Kidney (tissue), 14 donors: ENCODE results near the gene FAM20C. TPM values are rescaled to one million over a fixed set of nuclear protein-coding genes. Genes with fewer than 3 reads are reported as not detected.
A peak's percentile ranks its signal among the peaks of the same experiment; 100 is the strongest.

Experiments used
- DNase-seq, 5 donors: peaks; one replicate each; pipeline ENCODE4 v3.0.0-alpha.2; 2013 to 2020
- FAIRE-seq: peaks from 2 replicates; lab custom pipeline; 2012; peaks lifted over from hg19 to GRCh38; lab: Jason Lieb, UNC
- H3K27ac ChIP-seq, 2 donors: one replicate each; pipeline ENCODE4 v1.7.0; 2013; ENCODE audit warnings: low read depth in 2 of 2, low read length in 2 of 2, inconsistent platforms in 1 of 2
- H3K27me3 ChIP-seq: one replicate; pipeline ENCODE4 v1.7.1; 2013; ENCODE audit warnings: low read length, inconsistent platforms; ENCODE audit not compliant: control insufficient read depth, insufficient read depth
- H3K36me3 ChIP-seq, 3 donors: one replicate each; pipeline versions ENCODE4 v1.7.0 to v1.7.1; 2013; ENCODE audit warnings: low read length in 3 of 3, control low read depth in 1 of 3, inconsistent platforms in 1 of 3; ENCODE audit not compliant: insufficient read depth in 3 of 3, control insufficient read depth in 2 of 3
- H3K4me1 ChIP-seq, 3 donors: one replicate each; pipeline versions ENCODE4 v1.7.0 to v1.7.1; 2013; ENCODE audit warnings: low read length in 3 of 3, inconsistent platforms in 1 of 3, low read depth in 1 of 3; ENCODE audit not compliant: control insufficient read depth in 2 of 3, insufficient read depth in 2 of 3
- H3K4me3 ChIP-seq, 3 donors: one replicate each; pipeline versions ENCODE4 v1.7.0 to v1.8.1; 2013; ENCODE audit warnings: low read length in 3 of 3, control low read depth in 1 of 3, inconsistent platforms in 1 of 3
- H3K9ac ChIP-seq, 3 donors: one replicate each; pipeline versions ENCODE4 v1.7.0 to v1.7.1; 2013; ENCODE audit warnings: low read length in 3 of 3, control low read depth in 1 of 3, inconsistent platforms in 1 of 3
- H3K9me3 ChIP-seq, 3 donors: one replicate each; pipeline versions ENCODE4 v1.7.0 to v1.7.1; 2013; ENCODE audit warnings: low read length in 3 of 3, control low read depth in 1 of 3, inconsistent platforms in 1 of 3; ENCODE audit not compliant: control insufficient read depth in 2 of 3, insufficient read depth in 1 of 3
- intact Hi-C: fragments of 100-400 bp; cut with DNase I; formaldehyde crosslinking; loops from one replicate; pipeline ENCODE4 v1.11.1; 2022
- polyA plus RNA-seq: library from polyadenylated mRNA; stranded (reverse); fragments of 350-450 nt; fragmentation: Illumina TruSeq; extraction: RNeasy Lipid Tissue Mini Kit (QIAGEN cat#74804); gene quantifications from one replicate; pipeline ENCODE4 v1.2.3, GENCODE V29; 2014; ENCODE audit warnings: low read depth, low replicate concordance; ENCODE audit not compliant: insufficient read depth
- total RNA-seq: library from RNA; stranded (reverse); fragmentation: NEBNext Ultra II Directional; extraction: Animal tissue kit (Norgen Biotek cat#: 25700); gene quantifications from one replicate; pipeline ENCODE4 v1.2.1, GENCODE V29; 2021
- TF ChIP-seq, protein P1 (sequence below): IDR thresholded peaks from 3 replicates; pipeline ENCODE4 v1.5.1; 2012; ENCODE audit warnings: mild to moderate bottlenecking, moderate library complexity, borderline replicate concordance; ENCODE audit not compliant: insufficient read depth; ENCODE audit errors: extremely low read depth
- donor health status: control.
- donor health status: control.
- donor health status: control.
- donor health status: control.
- donor health status: control.
- donor health status: DM: yes; HTN: yes; CAD: no.
- donor health status: Normal renal cell carcinoma (clear cell type).

Gene FAM20C
- total and polyA plus RNA-seq, 2 donors from 2014 or later: 84.9 to 114 TPM

DNA sequence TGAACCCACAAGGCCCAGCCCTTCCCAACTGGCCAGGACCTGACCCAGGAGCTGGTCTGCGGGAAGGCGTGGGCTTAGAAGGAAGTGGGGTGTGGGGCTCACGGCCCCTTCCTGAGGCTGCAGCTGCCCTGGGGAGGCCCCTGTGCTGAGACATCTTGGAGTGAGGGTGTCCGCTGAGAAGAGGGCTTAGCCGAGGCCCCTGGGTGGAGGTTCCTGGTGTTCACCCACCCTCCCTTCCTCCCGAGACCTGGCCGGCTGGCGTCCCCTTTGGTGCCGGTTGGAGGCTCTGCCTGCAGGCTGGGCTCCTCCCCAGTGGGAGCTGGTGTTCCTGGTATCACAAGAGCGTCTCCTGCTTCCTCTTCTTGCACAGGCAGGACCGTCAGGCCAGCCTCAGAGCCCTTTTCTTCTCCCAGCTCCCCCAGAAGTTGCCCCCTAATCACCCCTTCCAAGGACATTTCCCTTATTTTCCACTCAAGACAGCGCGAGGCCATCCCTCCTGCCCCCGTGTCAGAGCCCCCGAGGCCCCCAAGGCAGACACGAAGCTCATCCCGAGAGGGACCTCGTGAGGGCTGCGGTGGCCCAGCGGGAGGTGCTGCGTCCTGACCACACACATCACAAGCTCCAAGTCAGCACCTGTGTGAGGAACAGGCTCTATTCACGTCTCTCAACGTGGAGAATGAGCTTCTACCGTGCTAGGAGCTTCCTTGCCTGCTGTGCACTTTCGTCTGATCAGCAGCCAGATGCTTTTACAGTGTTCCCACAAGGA lies 25.1 kb upstream of the FAM20C start:
- DNase-seq (peak in 1 of 5 donors; percentile 74), FAIRE-seq (no peak)
- Histone ChIP-seq H3K4me1 (peaks cover 0 to 14% (median 9%) of the 10 kb centered on the region in 3 donors), H3K9me3 (no peaks in the 10 kb centered on the region), H3K36me3 (no peaks in the 10 kb centered on the region), H3K27ac (no peak overlapping the region), H3K27me3 (no peaks in the 10 kb centered on the region), H3K9ac (no peak overlapping the region), H3K4me3 (no peak overlapping the region)
- intact Hi-C loops: no loop called here
- TF ChIP-seq, protein P1, sequence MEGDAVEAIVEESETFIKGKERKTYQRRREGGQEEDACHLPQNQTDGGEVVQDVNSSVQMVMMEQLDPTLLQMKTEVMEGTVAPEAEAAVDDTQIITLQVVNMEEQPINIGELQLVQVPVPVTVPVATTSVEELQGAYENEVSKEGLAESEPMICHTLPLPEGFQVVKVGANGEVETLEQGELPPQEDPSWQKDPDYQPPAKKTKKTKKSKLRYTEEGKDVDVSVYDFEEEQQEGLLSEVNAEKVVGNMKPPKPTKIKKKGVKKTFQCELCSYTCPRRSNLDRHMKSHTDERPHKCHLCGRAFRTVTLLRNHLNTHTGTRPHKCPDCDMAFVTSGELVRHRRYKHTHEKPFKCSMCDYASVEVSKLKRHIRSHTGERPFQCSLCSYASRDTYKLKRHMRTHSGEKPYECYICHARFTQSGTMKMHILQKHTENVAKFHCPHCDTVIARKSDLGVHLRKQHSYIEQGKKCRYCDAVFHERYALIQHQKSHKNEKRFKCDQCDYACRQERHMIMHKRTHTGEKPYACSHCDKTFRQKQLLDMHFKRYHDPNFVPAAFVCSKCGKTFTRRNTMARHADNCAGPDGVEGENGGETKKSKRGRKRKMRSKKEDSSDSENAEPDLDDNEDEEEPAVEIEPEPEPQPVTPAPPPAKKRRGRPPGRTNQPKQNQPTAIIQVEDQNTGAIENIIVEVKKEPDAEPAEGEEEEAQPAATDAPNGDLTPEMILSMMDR: no peak

DNA sequence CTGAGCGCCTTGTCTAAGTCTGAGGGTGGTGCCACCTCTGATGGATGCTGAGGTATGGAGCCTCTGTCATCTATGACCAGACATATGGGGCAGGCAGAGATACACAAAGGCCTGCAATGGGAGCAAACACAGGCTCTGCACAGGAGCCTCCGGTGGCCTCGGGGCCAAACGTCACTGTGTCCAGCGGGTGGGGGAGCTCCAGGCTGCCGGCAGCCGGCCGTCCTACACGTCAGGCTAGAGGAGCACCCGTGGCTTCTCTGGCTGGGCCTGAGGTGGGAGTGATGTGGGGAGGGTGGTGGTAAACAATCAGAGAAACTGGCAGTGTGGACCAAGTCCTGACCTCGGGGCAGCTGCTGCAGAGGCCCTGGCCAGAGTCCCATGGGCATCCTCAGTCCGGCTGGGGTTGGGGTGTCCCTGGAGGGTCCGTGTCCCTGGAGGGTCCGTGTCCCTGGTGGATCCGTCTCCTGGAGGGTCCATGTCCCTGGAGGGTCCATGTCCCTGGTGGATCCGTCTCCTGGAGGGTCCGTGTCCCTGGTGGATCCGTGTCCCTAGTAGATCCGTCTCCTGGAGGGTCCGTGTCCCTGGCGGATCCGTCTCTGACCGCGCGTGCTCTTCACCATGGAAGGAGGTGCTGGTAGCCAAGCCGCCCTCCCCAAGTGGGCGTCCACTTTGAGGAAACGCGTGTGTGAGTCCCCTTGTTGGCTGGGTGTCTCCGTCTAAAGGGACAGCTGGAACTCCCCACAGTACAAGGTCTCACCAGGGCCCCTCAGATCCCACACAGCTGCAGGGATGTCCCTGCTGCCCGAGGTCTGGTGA lies 24.2 kb upstream of the FAM20C start:
- no peaks in the 10 kb centered on the region for H3K9me3 ChIP-seq
- TF ChIP-seq, protein P1: no peak
- H3K36me3 ChIP-seq: no peaks in the 10 kb centered on the region
- H3K4me1 ChIP-seq: peaks cover 0 to 14% (median 4%) of the 10 kb centered on the region in 3 donors
- no peak overlapping the region for H3K27ac ChIP-seq
- no peak overlapping the region for H3K4me3 ChIP-seq
- intact Hi-C loops: no loop called here
- FAIRE-seq (no peak), DNase-seq (peak in 1 of 5 donors; percentile 55)
- no peaks in the 10 kb centered on the region for H3K27me3 ChIP-seq
- H3K9ac ChIP-seq: no peak overlapping the region

DNA sequence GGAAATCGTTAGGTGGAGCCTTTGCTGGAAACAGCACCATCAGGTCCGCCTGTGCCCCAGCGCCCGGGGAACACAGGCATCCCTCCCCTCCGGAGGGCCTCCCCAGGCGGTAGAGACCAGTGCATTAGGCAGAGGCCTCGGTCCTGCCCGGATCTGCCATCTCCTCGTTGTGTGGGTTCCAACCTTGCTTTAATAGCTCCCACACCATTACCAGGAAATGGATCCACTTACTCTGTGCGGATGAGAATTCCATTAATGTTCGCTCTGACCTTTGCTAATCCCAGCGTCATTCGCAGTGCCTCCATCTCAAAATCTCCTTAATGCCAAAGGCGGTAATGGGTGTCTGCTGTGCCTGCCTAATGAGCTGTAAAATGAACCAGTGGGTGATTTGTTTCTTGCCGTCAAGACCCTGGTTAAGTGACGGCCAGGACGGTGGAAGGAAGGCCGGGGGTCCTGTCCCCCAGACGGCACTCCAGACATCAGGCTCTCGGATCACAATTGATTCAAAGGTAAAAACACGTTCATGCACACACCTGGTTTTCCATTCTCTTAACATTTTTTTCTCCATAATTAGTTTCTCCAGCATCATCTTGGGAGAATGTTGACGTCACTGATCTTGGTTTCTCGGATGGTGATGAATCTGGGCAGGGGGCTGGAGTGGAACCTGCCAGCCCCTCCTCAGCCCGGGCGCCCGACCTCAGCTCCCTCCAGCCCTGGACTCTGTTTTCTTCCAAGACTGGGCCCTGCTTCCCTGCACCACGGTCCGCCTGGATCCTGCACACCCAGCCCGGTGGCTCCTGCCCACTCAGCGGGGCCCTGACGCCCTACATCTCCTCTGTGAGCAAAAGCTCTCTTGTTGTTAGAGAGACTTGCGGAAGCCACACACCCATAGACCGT lies 22.8 kb upstream of the FAM20C start:
- intact Hi-C loops: no loop called here
- peak in 3 of 5 donors; percentile 50 to 76 (median 71) for DNase-seq
- peaks cover 0 to 12% (median 3%) of the 10 kb centered on the region in 3 donors for H3K4me1 ChIP-seq
- H3K27me3 ChIP-seq: no peaks in the 10 kb centered on the region
- FAIRE-seq: no peak
- no peaks in the 10 kb centered on the region for H3K9me3 ChIP-seq
- no peak overlapping the region for H3K27ac ChIP-seq
- H3K9ac ChIP-seq: no peak overlapping the region
- H3K36me3 ChIP-seq: no peaks in the 10 kb centered on the region
- H3K4me3 ChIP-seq: no peak overlapping the region
- TF ChIP-seq, protein P1: no peak
